Activated CD8-positive, alpha-beta memory T cell treated with anti-CD3 and anti-CD28 coated beads for 48 hours (primary cell): ENCODE results near the gene RPS6KC1.
"Not testable (repeated sequence)": the region's sequence is repeated elsewhere in the genome, so short reads cannot be mapped to it uniquely, and the experiment has no call there.

ENCODE experiments used
- DNase-seq, 3 experiments: peaks; one replicate each; pipeline ENCODE4 v3.0.0-alpha.2; 2020; ENCODE audit warnings: low read depth in 2 of 3, low spot score in 2 of 3

Gene RPS6KC1

DNA sequence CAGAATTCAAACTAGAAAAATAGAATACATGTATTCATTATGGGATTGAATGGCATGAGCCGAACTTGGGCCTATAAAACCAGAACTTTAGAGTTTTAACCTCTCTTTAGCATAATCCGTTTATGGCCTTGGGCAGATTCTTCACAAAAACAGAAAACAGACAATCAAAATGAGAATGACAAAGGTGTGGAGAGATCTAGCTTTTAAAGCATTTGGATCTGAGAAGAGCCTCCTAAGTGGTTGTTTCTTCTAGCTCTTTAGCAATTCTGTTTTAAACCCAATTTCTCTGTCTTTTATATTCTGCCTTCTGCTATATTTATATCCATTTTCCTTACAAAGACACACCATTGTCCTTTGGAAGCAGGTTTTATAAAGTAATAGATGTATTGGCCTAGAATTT, 160.2 kb downstream of the RPS6KC1 start:
- DNase-seq: no peak

- DNase-seq: not testable (repeated sequence)
These were observed 168.0 kb downstream of the RPS6KC1 start for GRCh38 chr1:213219076-213219475.

- no peak for DNase-seq
These were observed 170.2 kb downstream of the RPS6KC1 start for GRCh38 chr1:213221209-213221608.

GRCh38 chr1:213227458-213227857, 176.4 kb downstream of the RPS6KC1 start:
- no peak for DNase-seq

DNA sequence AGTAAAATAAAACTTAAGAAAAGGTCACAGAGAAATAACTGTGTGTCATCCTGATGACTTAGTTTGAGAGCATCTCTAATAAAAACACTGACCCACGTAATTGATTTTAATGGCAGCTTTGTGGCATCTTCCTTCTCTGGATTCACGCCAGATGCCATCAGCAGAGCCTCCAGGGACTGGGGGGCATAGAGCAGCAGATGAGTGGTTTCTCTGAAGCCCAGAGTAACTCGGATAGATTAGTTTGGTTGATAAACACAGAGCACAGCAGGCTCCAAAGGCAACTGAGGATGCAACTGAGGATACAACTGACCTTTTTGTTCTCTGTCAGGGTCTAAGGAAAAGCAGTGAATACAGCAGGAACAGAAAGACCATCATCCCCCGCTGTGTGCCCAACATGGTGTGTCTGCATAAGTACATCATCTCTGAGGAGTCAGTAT, 180.8 kb downstream of the RPS6KC1 start:
- DNase-seq: no peak

GRCh38 chr1:213242883-213243282, 191.8 kb downstream of the RPS6KC1 start:
- no peak for DNase-seq

DNA sequence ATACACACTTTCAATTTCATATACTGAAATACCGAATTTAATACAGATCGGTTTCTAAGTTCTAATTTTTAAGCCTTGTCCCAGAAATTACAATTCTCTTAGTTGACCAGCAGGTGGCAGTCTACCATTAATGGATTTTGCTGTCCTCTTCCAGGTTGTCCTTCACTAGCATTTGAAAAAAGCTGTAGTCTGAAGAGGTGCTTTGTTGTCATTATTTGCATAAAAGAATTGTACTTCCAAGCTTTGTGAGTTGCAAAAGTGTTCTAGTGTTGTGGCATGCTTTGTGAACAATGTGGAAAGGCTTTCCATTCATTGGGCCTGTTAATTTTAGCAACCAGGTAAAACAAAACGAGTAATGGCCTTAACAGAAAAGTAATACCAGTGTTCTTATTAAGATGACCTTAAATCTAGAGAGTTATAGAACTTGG, 193.6 kb downstream of the RPS6KC1 start:
- DNase-seq: no peak

DNA sequence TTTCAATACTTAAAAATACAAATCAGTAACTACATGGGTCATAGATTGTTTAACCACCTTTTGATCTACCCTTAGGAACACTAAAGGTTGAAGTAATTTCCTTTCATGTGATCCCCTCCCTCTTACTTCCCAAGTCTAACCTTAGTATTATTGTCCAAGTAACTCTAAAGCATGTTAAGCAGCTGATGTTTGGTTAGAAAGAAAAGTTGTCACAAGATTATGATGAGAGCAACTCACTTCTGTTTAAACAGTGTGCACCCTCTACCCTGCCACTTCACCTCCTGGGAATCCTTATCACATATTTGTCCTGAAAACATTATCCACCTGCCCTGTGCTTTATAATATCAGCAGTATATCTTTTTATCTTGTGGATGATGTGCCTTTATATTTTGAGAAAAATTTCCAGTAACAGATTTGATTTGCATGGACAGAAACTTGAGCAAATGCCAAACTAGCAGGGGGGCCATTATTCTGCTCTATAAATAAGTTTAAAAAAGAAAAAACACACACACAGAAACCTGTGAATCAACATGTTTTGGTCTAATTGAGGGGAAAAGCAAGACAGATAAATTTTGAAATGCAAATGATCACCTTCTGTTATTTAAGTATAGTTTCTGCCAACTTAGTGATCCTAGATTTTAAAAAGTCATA, 194.3 kb downstream of the RPS6KC1 start:
- no peak for DNase-seq

GRCh38 chr1:213247038-213247437, 196.0 kb downstream of the RPS6KC1 start:
- DNase-seq: no peak

- DNase-seq: no peak
These were observed 198.4 kb downstream of the RPS6KC1 start for GRCh38 chr1:213249395-213249794.

DNA sequence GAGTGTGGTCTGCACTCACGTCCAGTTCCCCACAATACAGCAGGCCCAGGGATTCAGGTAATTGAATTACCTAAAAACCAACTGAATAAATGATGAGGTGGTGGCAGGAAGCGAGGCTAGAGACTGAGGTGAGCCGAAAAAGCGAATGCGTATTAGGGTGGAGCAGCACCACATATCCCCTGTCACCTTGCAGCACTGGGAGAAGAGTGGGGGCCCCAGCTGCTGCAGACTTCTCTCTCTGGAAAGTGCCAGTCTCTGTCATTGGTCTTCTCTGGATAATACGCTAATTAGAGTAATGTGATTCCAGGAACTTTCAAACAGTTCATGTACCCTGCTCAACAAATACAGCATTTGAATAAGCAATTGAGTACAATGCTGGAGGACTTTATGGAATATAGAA, 199.0 kb downstream of the RPS6KC1 start:
- no peak for DNase-seq

GRCh38 chr1:213250446-213250845, 199.4 kb downstream of the RPS6KC1 start:
- no peak for DNase-seq

DNA sequence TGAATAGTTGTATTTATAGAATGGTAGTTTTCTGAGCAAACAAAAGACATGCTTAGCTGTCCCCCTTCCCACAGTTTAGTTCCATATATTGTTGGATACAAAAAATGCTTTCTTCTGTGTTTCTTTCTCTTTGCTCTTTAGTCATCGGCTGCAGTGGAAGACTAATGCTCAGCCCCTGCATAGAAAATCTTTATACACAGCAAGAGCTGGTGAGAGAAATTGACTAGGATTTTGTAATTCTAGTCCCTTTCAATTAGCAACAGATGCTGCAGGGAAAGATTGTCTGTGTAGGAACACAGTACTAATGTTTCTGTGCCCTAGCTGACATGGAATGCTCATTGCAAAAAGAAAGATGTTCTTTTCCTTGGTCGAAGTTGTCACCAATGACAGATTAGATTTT, 200.9 kb downstream of the RPS6KC1 start:
- DNase-seq: no peak

DNA sequence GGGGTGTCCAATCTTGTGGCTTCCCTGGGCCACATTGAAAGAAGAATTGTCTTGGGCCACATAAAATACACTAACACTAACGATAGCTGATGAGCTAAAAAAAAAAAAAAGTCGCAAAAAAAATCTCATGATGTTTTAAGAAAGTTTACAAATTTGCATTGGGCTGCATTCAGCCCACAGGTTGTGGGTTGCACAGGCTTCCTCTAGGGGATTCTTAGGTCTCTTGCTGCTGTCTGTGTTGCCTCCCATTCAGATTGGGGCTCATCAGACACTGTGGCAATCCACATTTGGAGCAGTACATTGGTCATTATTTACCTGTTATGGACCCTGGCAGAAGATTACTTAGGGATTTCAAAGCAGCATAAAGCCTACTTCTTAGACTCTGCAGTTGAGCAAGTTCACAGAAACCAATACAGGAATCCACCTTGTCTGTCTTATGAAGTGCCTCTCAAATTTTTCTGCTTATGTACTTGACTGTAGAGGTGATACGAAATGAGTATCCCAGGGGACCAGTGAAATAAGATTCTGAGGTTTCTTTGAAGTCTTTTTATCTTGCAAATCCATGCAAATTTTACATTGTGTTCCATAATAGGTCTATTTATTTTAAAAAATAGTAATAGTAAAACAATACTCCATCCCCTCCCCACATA, 205.5 kb downstream of the RPS6KC1 start:
- no peak for DNase-seq

DNA sequence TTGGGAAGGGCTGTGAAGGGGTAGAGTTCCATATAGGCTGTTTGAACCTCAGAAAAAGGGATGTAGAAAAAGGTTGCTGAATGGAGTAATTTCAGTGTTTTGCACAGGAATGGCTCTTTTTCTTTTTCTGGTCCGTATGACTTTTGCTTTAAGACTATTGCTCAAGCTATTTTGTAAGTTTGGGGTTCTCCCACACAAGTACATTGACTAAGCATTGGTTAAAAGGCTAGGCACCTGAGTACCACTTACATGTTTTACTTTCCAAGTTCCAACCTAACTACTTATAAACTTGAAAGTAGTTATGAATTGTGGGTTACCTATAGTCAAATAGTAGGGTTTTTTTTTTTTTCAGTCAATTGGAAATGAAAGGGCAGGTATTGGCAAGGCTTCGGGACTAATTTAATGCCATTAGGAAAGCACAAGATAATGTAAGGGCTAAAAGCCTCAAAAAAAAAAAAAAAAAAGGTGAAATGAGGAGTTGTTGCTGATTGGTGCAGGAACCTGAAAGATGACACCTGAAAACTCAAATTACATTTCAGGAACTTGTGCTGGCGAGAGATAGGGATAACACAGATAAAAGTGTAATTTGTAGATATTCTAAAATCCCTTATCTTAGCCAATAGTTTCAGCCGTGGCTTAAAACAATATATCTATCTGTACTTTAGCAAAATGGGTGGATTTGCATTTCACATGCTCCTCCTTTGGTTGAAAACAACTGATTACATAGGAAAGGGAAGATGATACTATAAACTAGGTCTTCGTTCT, 209.5 kb downstream of the RPS6KC1 start:
- DNase-seq: no peak

DNA sequence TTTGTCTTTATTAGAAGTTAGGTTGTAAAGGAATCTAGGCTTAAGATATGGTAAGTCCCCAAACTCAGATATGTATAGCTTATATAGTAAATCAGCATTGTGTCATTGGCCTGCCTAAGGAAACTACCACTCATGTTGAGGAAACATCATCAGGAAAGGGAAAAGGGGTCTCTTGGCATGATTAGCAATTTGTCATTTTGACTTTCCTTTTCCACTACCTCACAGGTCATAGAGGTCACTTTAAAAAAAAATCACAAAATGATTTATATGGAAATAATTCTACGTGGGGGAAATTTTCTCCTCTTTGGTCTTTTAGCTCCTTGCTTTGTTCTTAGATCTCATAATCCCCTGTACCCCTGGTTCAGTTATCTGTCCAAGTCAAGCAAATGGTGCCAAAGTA, 213.5 kb downstream of the RPS6KC1 start:
- DNase-seq: no peak

- no peak for DNase-seq
These were observed 216.1 kb downstream of the RPS6KC1 start for GRCh38 chr1:213266983-213267772.

DNA sequence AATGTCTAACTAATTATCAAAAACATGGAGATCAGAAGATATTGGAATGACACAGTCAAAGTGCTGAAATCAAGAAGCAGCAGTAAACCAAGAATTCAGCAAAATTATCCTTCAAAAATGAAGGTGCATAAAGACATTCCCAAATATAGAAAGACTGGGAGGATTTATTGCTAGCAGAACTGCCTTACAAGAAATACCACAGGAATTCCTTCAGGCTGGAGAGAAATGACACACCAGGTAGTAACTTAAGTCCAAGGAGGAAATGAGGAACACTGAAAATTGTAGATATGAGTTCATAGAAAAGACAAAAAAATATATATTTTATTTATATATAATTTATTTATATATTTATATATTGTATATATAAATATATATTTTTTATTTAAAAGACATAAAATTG, 217.2 kb downstream of the RPS6KC1 start:
- DNase-seq: no peak

GRCh38 chr1:213269829-213270228, 218.8 kb downstream of the RPS6KC1 start:
- no peak for DNase-seq

GRCh38 chr1:213273546-213273945, 222.5 kb downstream of the RPS6KC1 start:
- DNase-seq: no peak

GRCh38 chr1:213274140-213274539, 223.1 kb downstream of the RPS6KC1 start:
- no peak for DNase-seq
